ENCODE measurements around the gene GNB1. TPM values are rescaled to one million over a fixed set of nuclear protein-coding genes. Genes with fewer than 3 reads are reported as not detected.

GNB1 gene
- total RNA-seq, 1 donor from 2014 or later, result 257 TPM

- H3K36me3 ChIP-seq (ENCODE audit: control insufficient read depth, insufficient read depth, low read length), result no peaks in the 10 kb centered on the region
- no peak overlapping the region for H3K4me3 ChIP-seq (ENCODE audit: low read depth, low read length)
- DNase-seq (ENCODE audit: low read depth), result peak; percentile 64
- no peaks in the 10 kb centered on the region for H3K27me3 ChIP-seq (ENCODE audit: control insufficient read depth, insufficient read depth, low read length)
- TF ChIP-seq, protein P1, sequence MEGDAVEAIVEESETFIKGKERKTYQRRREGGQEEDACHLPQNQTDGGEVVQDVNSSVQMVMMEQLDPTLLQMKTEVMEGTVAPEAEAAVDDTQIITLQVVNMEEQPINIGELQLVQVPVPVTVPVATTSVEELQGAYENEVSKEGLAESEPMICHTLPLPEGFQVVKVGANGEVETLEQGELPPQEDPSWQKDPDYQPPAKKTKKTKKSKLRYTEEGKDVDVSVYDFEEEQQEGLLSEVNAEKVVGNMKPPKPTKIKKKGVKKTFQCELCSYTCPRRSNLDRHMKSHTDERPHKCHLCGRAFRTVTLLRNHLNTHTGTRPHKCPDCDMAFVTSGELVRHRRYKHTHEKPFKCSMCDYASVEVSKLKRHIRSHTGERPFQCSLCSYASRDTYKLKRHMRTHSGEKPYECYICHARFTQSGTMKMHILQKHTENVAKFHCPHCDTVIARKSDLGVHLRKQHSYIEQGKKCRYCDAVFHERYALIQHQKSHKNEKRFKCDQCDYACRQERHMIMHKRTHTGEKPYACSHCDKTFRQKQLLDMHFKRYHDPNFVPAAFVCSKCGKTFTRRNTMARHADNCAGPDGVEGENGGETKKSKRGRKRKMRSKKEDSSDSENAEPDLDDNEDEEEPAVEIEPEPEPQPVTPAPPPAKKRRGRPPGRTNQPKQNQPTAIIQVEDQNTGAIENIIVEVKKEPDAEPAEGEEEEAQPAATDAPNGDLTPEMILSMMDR (IDR thresholded peaks at IDR 0.05; ENCODE audit: insufficient read depth, low read length, poor library complexity, severe bottlenecking), result no peak
Observed at GRCh38 chr1:1833916-1834325, 57.0 kb downstream of the GNB1 start.

GRCh38 chr1:1833456-1833855, 57.4 kb downstream of the GNB1 start:
- H3K27me3 ChIP-seq (ENCODE audit: control insufficient read depth, insufficient read depth, low read length), result no peaks in the 10 kb centered on the region
- TF ChIP-seq, protein P1 (IDR thresholded peaks at IDR 0.05; ENCODE audit: insufficient read depth, low read length, poor library complexity, severe bottlenecking), result no peak
- H3K4me3 ChIP-seq (ENCODE audit: low read depth, low read length), result no peak overlapping the region
- no peak for DNase-seq (ENCODE audit: low read depth)
- H3K36me3 ChIP-seq (ENCODE audit: control insufficient read depth, insufficient read depth, low read length), result no peaks in the 10 kb centered on the region

GRCh38 chr1:1832820-1833219, 58.1 kb downstream of the GNB1 start:
- H3K4me3 ChIP-seq (ENCODE audit: low read depth, low read length), result no peak overlapping the region
- TF ChIP-seq, protein P1 (IDR thresholded peaks at IDR 0.05; ENCODE audit: insufficient read depth, low read length, poor library complexity, severe bottlenecking), result no peak
- no peaks in the 10 kb centered on the region for H3K36me3 ChIP-seq (ENCODE audit: control insufficient read depth, insufficient read depth, low read length)
- no peaks in the 10 kb centered on the region for H3K27me3 ChIP-seq (ENCODE audit: control insufficient read depth, insufficient read depth, low read length)
- no peak for DNase-seq (ENCODE audit: low read depth)

DNA sequence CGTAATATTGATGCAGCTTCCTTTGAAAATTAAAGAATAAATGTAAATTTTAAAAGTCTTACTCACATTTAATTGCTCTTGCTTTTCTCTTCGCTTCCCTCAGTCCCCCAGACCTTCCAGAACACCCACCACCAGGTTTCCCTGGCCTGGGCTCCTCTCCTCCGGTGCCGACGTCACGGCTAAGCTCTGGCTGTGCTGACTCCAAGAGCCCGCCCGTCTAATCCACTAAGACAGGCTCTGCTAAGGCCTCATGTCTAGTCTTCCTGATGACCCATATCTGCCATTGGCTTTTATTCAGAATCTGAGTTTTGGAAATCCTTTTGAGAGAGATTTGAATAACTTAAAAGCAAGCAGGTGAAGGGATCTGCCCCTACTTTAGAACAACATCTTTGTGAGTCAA, 58.7 kb downstream of the GNB1 start:
- no peaks in the 10 kb centered on the region for H3K36me3 ChIP-seq (ENCODE audit: control insufficient read depth, insufficient read depth, low read length)
- no peaks in the 10 kb centered on the region for H3K27me3 ChIP-seq (ENCODE audit: control insufficient read depth, insufficient read depth, low read length)
- DNase-seq (ENCODE audit: low read depth), result no peak
- no peak overlapping the region for H3K4me3 ChIP-seq (ENCODE audit: low read depth, low read length)
- TF ChIP-seq, protein P1 (IDR thresholded peaks at IDR 0.05; ENCODE audit: insufficient read depth, low read length, poor library complexity, severe bottlenecking), result no peak

DNA sequence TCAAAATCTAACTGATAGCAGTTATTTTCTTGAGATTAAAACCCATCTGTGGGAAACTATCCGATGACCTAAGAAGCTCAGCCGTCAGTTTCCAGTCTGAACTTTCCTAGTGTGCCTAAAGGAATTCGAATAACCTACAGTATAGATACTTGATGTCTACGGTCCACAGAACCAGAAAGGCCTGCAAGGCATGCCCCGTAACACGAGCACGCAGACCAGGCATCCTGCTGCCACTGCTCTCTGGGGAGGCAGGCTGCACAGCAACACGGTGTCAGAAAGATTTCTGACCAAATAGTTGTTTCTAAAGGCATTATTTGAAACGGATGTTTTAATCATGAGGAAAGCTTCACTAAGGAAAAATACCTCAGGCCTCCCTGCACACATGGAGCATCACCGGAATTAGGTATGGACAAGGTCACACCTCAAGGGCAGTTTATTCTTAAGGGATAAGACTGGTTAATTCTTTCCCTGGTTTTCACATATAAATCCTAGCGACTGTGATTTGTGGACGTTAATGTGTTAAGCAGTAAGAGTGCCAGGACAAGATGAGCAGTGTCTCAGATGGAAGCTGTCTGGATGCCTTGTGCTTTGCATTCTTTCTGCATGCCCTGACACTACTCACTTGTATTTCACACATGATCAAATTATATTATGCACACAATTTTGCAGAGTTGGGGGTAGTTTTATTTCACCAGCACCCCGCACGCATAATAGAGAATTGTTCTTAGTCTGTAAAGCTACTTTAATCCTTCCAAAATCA, 63.6 kb downstream of the GNB1 start:
- no peak for DNase-seq (ENCODE audit: low read depth)
- Histone ChIP-seq H3K36me3 (ENCODE audit: control insufficient read depth, insufficient read depth, low read length) (no peaks in the 10 kb centered on the region), H3K4me3 (ENCODE audit: low read depth, low read length) (no peak overlapping the region), H3K27me3 (ENCODE audit: control insufficient read depth, insufficient read depth, low read length) (no peaks in the 10 kb centered on the region)
- TF ChIP-seq, protein P1 (IDR thresholded peaks at IDR 0.05; ENCODE audit: insufficient read depth, low read length, poor library complexity, severe bottlenecking), result no peak

Data from kidney epithelial cell (primary cell).